ENCODE data around the gene PGLYRP2. TPM values are rescaled to one million over a fixed set of nuclear protein-coding genes. Genes with fewer than 3 reads are reported as not detected.

Gene PGLYRP2
- total RNA-seq, 6 experiments from 2014 or later, result not detected

GRCh38 chr19:15421136-15421695, 58.1 kb downstream of the PGLYRP2 start:
- H3K9me3 Mint-ChIP-seq, result no peaks in the 10 kb centered on the region; the same call in 1 of the 2 replicates
- TF ChIP-seq CTCF (IDR thresholded peaks at IDR 0.05), result no peak
- H3K4me3 Mint-ChIP-seq, result no peak overlapping the region
- H3K36me3 Mint-ChIP-seq (ENCODE audit: low read depth), result peaks cover 35% of the 10 kb centered on the region
- peaks cover 5% of the 10 kb centered on the region for H3K27me3 Mint-ChIP-seq (ENCODE audit: insufficient read depth)
- DNase-seq, result no peak
- no peak overlapping the region for H3K27ac Mint-ChIP-seq
- peaks cover 32% of the 10 kb centered on the region for H3K4me1 Mint-ChIP-seq (ENCODE audit: low read depth)

GRCh38 chr19:15419413-15420025, 59.8 kb downstream of the PGLYRP2 start:
- H3K27ac Mint-ChIP-seq, result peak overlapping the region; percentile 99
- no peak for DNase-seq
- peak; percentile 46 for TF ChIP-seq CTCF (IDR thresholded peaks at IDR 0.05)
- peak overlapping the region; percentile 98 for H3K4me3 Mint-ChIP-seq
- peaks cover 34% of the 10 kb centered on the region for H3K4me1 Mint-ChIP-seq (ENCODE audit: low read depth)
- H3K27me3 Mint-ChIP-seq (ENCODE audit: insufficient read depth), result peaks cover 6% of the 10 kb centered on the region
- peaks cover 33% of the 10 kb centered on the region for H3K36me3 Mint-ChIP-seq (ENCODE audit: low read depth)
- no peaks in the 10 kb centered on the region; the same call in 1 of the 2 replicates for H3K9me3 Mint-ChIP-seq

Small RNAs within 50 kb of the gene (microRNA-seq; reads per million reads assigned to microRNA genes)
- gene MIR1470, result not detected

Other genes starting within 250 kb of the PGLYRP2 start
- under 1 TPM in 3 of 6 experiments, not detected in 3; 0.13 to 0.37 (median 0.14) TPM for gene EPHX3, start 247.1 kb downstream of the PGLYRP2 start, total RNA-seq (2021; fragmentation: NEBNext Ultra II Directional; extraction: Animal tissue kit (Norgen Biotek cat#: 25700))
- gene BRD4, start 147.0 kb downstream of the PGLYRP2 start, total RNA-seq (2021; fragmentation: NEBNext Ultra II Directional; extraction: Animal tissue kit (Norgen Biotek cat#: 25700)), result 10 to 100 TPM; 74.9 to 85.2 (median 81.5) TPM
- 10 to 100 TPM; 22.8 to 31.2 (median 29.6) TPM for gene AKAP8, start 99.7 kb downstream of the PGLYRP2 start, total RNA-seq (2021; fragmentation: NEBNext Ultra II Directional; extraction: Animal tissue kit (Norgen Biotek cat#: 25700))
- gene AKAP8L, start 60.5 kb downstream of the PGLYRP2 start, total RNA-seq (2021; fragmentation: NEBNext Ultra II Directional; extraction: Animal tissue kit (Norgen Biotek cat#: 25700)), result 10 to 100 TPM; 49.4 to 54.4 (median 52.0) TPM
- gene WIZ, start 29.5 kb downstream of the PGLYRP2 start, total RNA-seq (2021; fragmentation: NEBNext Ultra II Directional; extraction: Animal tissue kit (Norgen Biotek cat#: 25700)), result 10 to 100 TPM; 39.3 to 54.3 (median 43.1) TPM
- not detected for gene RASAL3, start 15.0 kb downstream of the PGLYRP2 start, total RNA-seq (2021; fragmentation: NEBNext Ultra II Directional; extraction: Animal tissue kit (Norgen Biotek cat#: 25700))
- gene CYP4F22, start 29.0 kb upstream of the PGLYRP2 start, total RNA-seq (2021; fragmentation: NEBNext Ultra II Directional; extraction: Animal tissue kit (Norgen Biotek cat#: 25700)), result not detected
- gene CYP4F8, start 135.7 kb upstream of the PGLYRP2 start, total RNA-seq (2021; fragmentation: NEBNext Ultra II Directional; extraction: Animal tissue kit (Norgen Biotek cat#: 25700)), result not detected
- not detected for gene CYP4F3, start 161.4 kb upstream of the PGLYRP2 start, total RNA-seq (2021; fragmentation: NEBNext Ultra II Directional; extraction: Animal tissue kit (Norgen Biotek cat#: 25700))
- gene CYP4F12, start 193.6 kb upstream of the PGLYRP2 start, total RNA-seq (2021; fragmentation: NEBNext Ultra II Directional; extraction: Animal tissue kit (Norgen Biotek cat#: 25700)), result not detected
- not detected for gene OR10H2, start 248.5 kb upstream of the PGLYRP2 start, total RNA-seq (2021; fragmentation: NEBNext Ultra II Directional; extraction: Animal tissue kit (Norgen Biotek cat#: 25700))